Spinal cord (tissue), 10 donors: ENCODE results near the gene UPF2. TPM values are rescaled to one million over a fixed set of nuclear protein-coding genes. Genes with fewer than 3 reads are reported as not detected.

Experiments
- DNase-seq, 6 donors: peaks; one replicate each; pipeline versions ENCODE4 v3.0.0 to v3.0.0-alpha.2; 2013 to 2015; ENCODE audit warnings: low spot score in 6 of 6, low read depth in 4 of 6
- H3K27ac ChIP-seq: one replicate; pipeline ENCODE4 v1.5.1; 2013; ENCODE audit warnings: low read depth, low read length, control low read depth
- H3K27me3 ChIP-seq: one replicate; pipeline ENCODE4 v1.6.1; 2013; ENCODE audit warnings: low read length; ENCODE audit not compliant: control insufficient read depth, insufficient read depth
- H3K36me3 ChIP-seq: one replicate; pipeline ENCODE4 v1.6.1; 2013; ENCODE audit warnings: low read length; ENCODE audit not compliant: control insufficient read depth, insufficient read depth
- H3K4me1 ChIP-seq: one replicate; pipeline ENCODE4 v1.6.1; 2013; ENCODE audit warnings: low read length; ENCODE audit not compliant: control insufficient read depth, insufficient read depth
- H3K4me3 ChIP-seq: one replicate; pipeline ENCODE4 v1.5.1; 2013; ENCODE audit warnings: low read depth, low read length, control low read depth
- H3K9me3 ChIP-seq: one replicate; pipeline ENCODE4 v1.6.1; 2013; ENCODE audit warnings: low read length; ENCODE audit not compliant: control insufficient read depth, insufficient read depth
- WGBS: methylation state at CpG from one replicate; pipeline ENCODE4 v1.1.5; 2013; ENCODE audit warnings: missing lambda C conversion rate; ENCODE audit not compliant: insufficient coverage; 5-methylcytosine and 5-hydroxymethylcytosine counted together
- polyA plus RNA-seq, 2 donors: library from polyadenylated mRNA; unstranded; fragments of 120-200 nt; gene quantifications; one replicate each; pipeline ENCODE4 v1.2.1, GENCODE V29; 2013; ENCODE audit not compliant: insufficient read length in 2 of 2
- total RNA-seq, 2 donors: library from RNA; depleted of rRNA in 1 of 2; stranded (reverse); fragments of 120-200 nt in 1 of 2; fragments of >200 nt in 1 of 2; gene quantifications; one replicate each; pipeline versions ENCODE4 v1.2.3 to v1.2.4, GENCODE V29; 2013 to 2014
- donor health status: healthy.

The UPF2 gene
- total and polyA plus RNA-seq, 4 donors: 16.2 to 24.7 (median 22.1) TPM

DNA sequence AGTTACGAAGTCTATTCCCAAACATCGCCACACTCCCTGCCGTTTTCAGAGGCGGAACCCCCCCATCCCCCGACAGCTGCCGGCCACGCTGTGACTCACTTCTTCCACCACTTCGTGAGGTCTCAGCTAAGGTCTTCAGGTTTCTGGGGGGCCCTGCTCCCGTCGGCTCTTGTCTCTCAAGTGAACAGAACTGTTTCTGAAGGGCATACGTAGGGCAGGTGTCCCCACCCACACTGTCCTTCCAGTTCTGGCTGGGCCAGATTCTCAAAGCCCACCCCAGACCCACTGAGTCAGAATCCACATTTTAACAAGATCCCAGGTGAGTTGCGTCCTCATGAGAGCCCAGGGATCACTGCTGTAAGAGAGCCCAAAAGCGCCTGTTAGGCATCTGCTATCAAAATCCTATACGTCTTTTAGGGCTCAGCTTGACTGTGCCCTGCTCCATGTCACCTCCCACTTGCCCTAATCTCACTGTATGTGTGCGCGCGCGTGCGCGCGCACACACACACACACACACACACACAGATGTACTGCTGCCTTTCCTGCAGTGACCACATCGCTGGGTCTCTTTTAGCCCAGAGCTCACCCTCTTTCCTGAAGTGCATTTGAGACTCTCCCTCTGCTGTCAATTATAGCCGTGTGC lies 140.7 kb downstream of the UPF2 start:
- H3K9me3 ChIP-seq: no peaks in the 10 kb centered on the region
- no peak for DNase-seq
- 78% methylated on average over 21 of the region's 23 CpGs for WGBS
- H3K27me3 ChIP-seq: peaks cover 2% of the 10 kb centered on the region
- H3K27ac ChIP-seq: no peak overlapping the region
- no peaks in the 10 kb centered on the region for H3K4me1 ChIP-seq
- no peaks in the 10 kb centered on the region for H3K36me3 ChIP-seq
- H3K4me3 ChIP-seq: no peak overlapping the region

GRCh38 chr10:11901454-11901832 lies 141.2 kb downstream of the UPF2 start:
- no peak for DNase-seq
- H3K4me3 ChIP-seq: no peak overlapping the region
- H3K36me3 ChIP-seq: no peaks in the 10 kb centered on the region
- no peak overlapping the region for H3K27ac ChIP-seq
- 81% methylated on average over 7 of the region's 7 CpGs for WGBS
- no peaks in the 10 kb centered on the region for H3K9me3 ChIP-seq
- H3K27me3 ChIP-seq: peaks cover 2% of the 10 kb centered on the region
- H3K4me1 ChIP-seq: no peaks in the 10 kb centered on the region

DNA sequence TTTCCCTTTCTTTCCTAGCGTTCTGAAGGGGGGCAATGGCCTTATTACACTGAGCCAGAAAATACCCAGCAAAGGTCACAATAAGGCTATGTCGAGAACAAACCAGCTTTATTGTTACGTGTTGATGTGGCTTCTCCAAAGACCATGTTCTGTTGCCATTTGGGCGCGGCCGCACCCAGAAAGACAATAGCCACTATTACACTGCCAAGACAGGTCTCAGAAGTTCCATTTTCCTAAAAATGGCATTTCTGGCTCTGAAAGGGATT lies 141.6 kb downstream of the UPF2 start:
- Histone ChIP-seq H3K36me3 (no peaks in the 10 kb centered on the region), H3K9me3 (no peaks in the 10 kb centered on the region), H3K4me3 (no peak overlapping the region), H3K27me3 (peaks cover 2% of the 10 kb centered on the region), H3K4me1 (no peaks in the 10 kb centered on the region), H3K27ac (no peak overlapping the region)
- no peak for DNase-seq
- WGBS: 87% methylated on average over 6 of the region's 6 CpGs

DNA sequence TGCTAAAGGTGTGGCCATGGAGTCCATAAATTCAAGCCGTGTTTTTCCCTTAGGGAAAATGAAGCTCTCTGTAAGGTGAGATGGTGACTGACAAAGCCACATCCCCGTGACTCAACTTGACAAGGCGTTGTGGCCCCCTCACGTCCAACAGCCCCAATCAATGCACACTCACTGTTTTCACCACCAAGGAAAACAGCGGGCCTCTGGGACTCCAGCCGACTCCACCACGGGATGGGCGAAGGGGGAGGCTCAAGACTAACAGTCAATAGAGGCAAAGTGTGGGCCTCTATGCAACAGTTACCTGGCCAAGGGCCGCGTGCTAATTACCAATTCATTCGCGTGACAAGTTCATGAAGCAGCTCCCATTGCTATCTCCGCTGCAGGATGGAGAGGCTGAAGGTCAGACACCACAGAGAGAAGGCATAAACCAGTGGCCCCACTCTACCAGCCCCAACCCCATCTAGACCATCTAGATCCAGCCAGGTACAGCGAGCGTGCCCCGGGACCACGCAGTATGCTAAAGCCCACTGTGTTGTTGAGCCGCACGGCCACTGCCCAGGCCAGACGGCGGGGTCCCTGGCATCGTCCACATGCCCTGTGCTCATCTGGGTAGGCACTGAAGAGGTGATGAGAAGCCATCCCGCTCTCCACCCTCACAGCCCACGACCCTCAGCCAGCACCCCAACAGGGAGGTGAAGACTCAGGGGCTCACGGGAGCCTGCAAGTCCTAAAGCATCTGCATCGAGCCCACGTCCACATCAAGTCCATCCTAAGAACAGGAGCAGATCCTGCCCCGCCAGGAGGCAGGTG lies 143.3 kb downstream of the UPF2 start:
- 92% methylated on average over 25 of the region's 28 CpGs for WGBS
- H3K27ac ChIP-seq: no peak overlapping the region
- H3K27me3 ChIP-seq: peaks cover 2% of the 10 kb centered on the region
- no peaks in the 10 kb centered on the region for H3K9me3 ChIP-seq
- no peak for DNase-seq
- H3K36me3 ChIP-seq: no peaks in the 10 kb centered on the region
- H3K4me3 ChIP-seq: no peak overlapping the region
- H3K4me1 ChIP-seq: no peaks in the 10 kb centered on the region

GRCh38 chr10:11898372-11899066 lies 144.1 kb downstream of the UPF2 start:
- Histone ChIP-seq H3K36me3 (no peaks in the 10 kb centered on the region), H3K27ac (no peak overlapping the region), H3K27me3 (peaks cover 2% of the 10 kb centered on the region), H3K9me3 (no peaks in the 10 kb centered on the region), H3K4me1 (no peaks in the 10 kb centered on the region), H3K4me3 (no peak overlapping the region)
- no peak for DNase-seq
- WGBS: 54% methylated on average over 5 of the region's 20 CpGs

- Histone ChIP-seq H3K4me3 (no peak overlapping the region), H3K4me1 (no peaks in the 10 kb centered on the region), H3K27ac (no peak overlapping the region), H3K27me3 (peaks cover 2% of the 10 kb centered on the region), H3K9me3 (no peaks in the 10 kb centered on the region), H3K36me3 (no peaks in the 10 kb centered on the region)
- no peak for DNase-seq
- WGBS: 63% methylated on average over 1 of the region's 3 CpGs
These were observed 144.6 kb downstream of the UPF2 start for GRCh38 chr10:11898033-11898371.

DNA sequence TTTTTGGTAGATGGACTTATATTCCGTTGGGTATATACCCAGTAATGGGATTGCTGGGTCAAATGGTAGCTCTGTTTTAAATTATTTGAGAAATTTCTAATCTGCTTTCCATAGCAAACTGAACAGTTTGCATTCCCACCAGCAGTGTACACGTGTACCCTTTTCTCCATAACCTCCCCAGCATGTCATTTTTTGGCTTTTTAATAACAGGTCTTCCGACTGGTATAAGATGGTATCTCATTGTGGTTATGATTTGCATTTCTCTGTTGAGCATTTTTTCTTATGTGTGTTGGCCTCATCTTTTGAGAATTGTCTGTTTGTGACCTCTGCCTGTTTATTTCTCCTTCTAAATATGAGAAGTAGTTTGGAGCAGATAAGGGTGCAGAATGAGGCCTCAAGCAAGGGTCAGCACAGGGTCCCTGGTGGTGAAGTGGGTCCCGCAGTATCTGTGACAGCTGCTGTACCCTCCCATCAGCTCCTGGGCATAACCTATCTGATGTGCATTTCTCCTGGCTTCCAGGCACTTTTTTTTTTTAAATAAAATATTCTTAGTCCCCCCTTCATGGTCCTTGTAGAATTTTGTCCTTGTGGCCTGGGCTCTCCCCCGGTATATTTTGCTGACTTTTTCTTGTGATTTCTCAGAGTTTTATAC lies 145.9 kb downstream of the UPF2 start:
- no peaks in the 10 kb centered on the region for H3K9me3 ChIP-seq
- no peaks in the 10 kb centered on the region for H3K36me3 ChIP-seq
- H3K27ac ChIP-seq: no peak overlapping the region
- WGBS: no CpG with 5 or more reads among the region's 5 CpGs
- no peak overlapping the region for H3K4me3 ChIP-seq
- no peak for DNase-seq
- H3K4me1 ChIP-seq: no peaks in the 10 kb centered on the region
- H3K27me3 ChIP-seq: peaks cover 2% of the 10 kb centered on the region

DNA sequence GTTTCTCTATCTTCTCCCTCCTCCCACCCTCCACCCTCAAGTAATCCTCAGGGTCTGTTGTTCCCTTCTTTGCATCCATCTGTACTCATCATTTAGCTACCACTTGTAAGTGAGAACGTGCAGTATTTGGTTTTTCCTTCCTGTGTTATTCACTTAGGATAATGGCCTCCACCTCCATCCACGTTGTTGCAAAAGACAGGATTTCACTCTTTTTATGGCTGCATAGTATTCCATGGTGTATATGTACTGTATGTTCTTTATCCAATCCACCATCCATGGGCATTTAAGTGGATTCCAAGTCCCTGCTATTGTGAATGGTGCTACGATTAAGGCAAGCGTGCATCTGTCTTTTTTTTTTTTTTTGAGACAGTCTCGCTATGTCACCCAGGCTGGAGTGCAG lies 147.0 kb downstream of the UPF2 start:
- DNase-seq: no peak
- H3K27me3 ChIP-seq: peaks cover under 1% of the 10 kb centered on the region
- H3K9me3 ChIP-seq: no peaks in the 10 kb centered on the region
- H3K36me3 ChIP-seq: no peaks in the 10 kb centered on the region
- no peak overlapping the region for H3K27ac ChIP-seq
- H3K4me1 ChIP-seq: no peaks in the 10 kb centered on the region
- WGBS: 80% methylated on average over 1 of the region's 5 CpGs
- H3K4me3 ChIP-seq: no peak overlapping the region

DNA sequence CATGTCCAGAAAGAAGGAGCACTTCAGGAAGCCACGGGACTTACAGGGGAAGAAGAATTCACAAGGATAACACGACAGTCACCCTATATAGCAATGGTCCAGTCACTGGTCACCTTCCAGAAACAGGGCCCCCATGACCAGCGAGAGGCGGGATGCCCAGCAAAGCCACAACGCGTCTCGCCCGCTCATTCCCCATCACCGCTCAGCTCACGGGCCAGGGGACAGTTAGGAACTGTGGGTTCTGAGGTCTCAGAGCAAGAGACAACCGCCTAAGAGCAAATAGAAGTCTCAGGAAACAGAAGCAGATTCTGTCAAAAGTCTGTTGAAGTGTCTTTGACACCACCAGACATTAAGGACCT lies 147.5 kb downstream of the UPF2 start:
- H3K27me3 ChIP-seq: no peaks in the 10 kb centered on the region
- no peaks in the 10 kb centered on the region for H3K4me1 ChIP-seq
- 96% methylated on average over 9 of the region's 11 CpGs for WGBS
- H3K9me3 ChIP-seq: no peaks in the 10 kb centered on the region
- H3K27ac ChIP-seq: no peak overlapping the region
- no peak for DNase-seq
- no peak overlapping the region for H3K4me3 ChIP-seq
- H3K36me3 ChIP-seq: no peaks in the 10 kb centered on the region
